B cell (primary cell): ENCODE data around the gene RAP1GDS1. TPM values are rescaled to one million over a fixed set of nuclear protein-coding genes. Genes with fewer than 3 reads are reported as not detected.

Experiments
- ATAC-seq: fragments of 200-7000 bp; cut with Tn5 transposase; one replicate; pipeline ENCODE4 v1.10.0; 2021; ENCODE audit warnings: low read depth, mild to moderate bottlenecking, moderate number of reproducible peaks, moderate library complexity
- CTCF ChIA-PET: fragments of 350-600 bp; sonication (Branson Sonifier 250); formaldehyde crosslinking; loops from one replicate; lab custom pipeline; 2021; ENCODE audit warnings: antibody characterized with exemption, inconsistent platforms; lab: Charles Lee
- POLR2A ChIA-PET: fragments of 350-600 bp; sonication (Branson Sonifier 250); formaldehyde crosslinking; loops from one replicate; lab custom pipeline; 2021; ENCODE audit warnings: antibody characterized with exemption; lab: Charles Lee
- DNase-seq: peaks from one replicate; pipeline ENCODE4 v3.0.0; 2013
- H2AFZ ChIP-seq: 2 replicates; pipeline ENCODE4 v1.6.1; 2012; ENCODE audit warnings: mild to moderate bottlenecking, low read depth, low read length; ENCODE audit not compliant: insufficient read depth, poor library complexity, severe bottlenecking
- H3K27ac ChIP-seq, 2 donors: 1 replicate in 1 of 2; 2 replicates in 1 of 2; pipeline ENCODE4 v1.5.1; 2012 to 2013; ENCODE audit warnings: low read length in 2 of 2, mild to moderate bottlenecking in 2 of 2, moderate library complexity in 1 of 2
- H3K27me3 ChIP-seq, 4 experiments: fragments of 200-600 bp in 1 of 4; sonication (generic) in 1 of 4; replicated peaks in 1 of 4; 1 replicate in 2 of 4; 2 replicates in 2 of 4; pipeline versions ENCODE4 v1.6.1 to v1.7.0; 2013 to 2016; ENCODE audit warnings: low read length in 3 of 4, mild to moderate bottlenecking in 2 of 4, mixed read lengths in 1 of 4, moderate library complexity in 1 of 4; ENCODE audit not compliant: insufficient read depth in 4 of 4, control insufficient read depth in 3 of 4; ENCODE audit errors: control extremely low read depth in 1 of 4
- H3K36me3 ChIP-seq, 2 experiments: replicated peaks in 1 of 2; 1 replicate in 1 of 2; 2 replicates in 1 of 2; pipeline versions ENCODE4 v1.6.1 to v1.7.1; 2013; ENCODE audit warnings: low read length in 1 of 2; ENCODE audit not compliant: insufficient read depth in 2 of 2, control insufficient read depth in 1 of 2; ENCODE audit errors: control extremely low read depth in 1 of 2, extremely low read depth in 1 of 2
- H3K4me1 ChIP-seq, 2 donors: fragments of 200-600 bp in 1 of 2; sonication (generic) in 1 of 2; 1 replicate in 1 of 2; 2 replicates in 1 of 2; pipeline versions ENCODE4 v1.5.1 to v1.6.1; 2013 to 2017; ENCODE audit warnings: low read length in 2 of 2; ENCODE audit not compliant: control insufficient read depth in 2 of 2, insufficient read depth in 2 of 2
- H3K4me2 ChIP-seq: replicated peaks from 2 replicates; pipeline ENCODE3; 2012; ENCODE audit warnings: mild to moderate bottlenecking, low read depth, low read length; ENCODE audit not compliant: poor library complexity, severe bottlenecking
- H3K4me3 ChIP-seq, 5 experiments: fragments of 200-600 bp in 1 of 5; sonication (generic) in 1 of 5; 1 replicate in 3 of 5; 2 replicates in 2 of 5; pipeline versions ENCODE4 v1.5.1 to v1.7.0; 2011 to 2016; ENCODE audit warnings: low read length in 4 of 5, mild to moderate bottlenecking in 4 of 5, low read depth in 2 of 5, control low read depth in 1 of 5, moderate library complexity in 1 of 5; ENCODE audit not compliant: insufficient read depth in 1 of 5; ENCODE audit errors: control extremely low read depth in 1 of 5, extremely low read depth in 1 of 5
- H3K79me2 ChIP-seq: fragments of 200-600 bp; sonication (generic); one replicate; pipeline ENCODE4 v1.6.0; 2016; ENCODE audit warnings: low read length; ENCODE audit not compliant: control insufficient read depth, insufficient read depth
- H3K9ac ChIP-seq: fragments of 200-600 bp; sonication (generic); 2 replicates; pipeline ENCODE4 v1.6.1; 2017; ENCODE audit warnings: mild to moderate bottlenecking, low read length, moderate library complexity
- H3K9me3 ChIP-seq, 3 donors: one replicate each; pipeline versions ENCODE4 v1.6.1 to v1.7.1; 2013; ENCODE audit warnings: low read length in 2 of 3; ENCODE audit not compliant: control insufficient read depth in 2 of 3, insufficient read depth in 1 of 3; ENCODE audit errors: control extremely low read depth in 1 of 3
- H4K20me1 ChIP-seq: 2 replicates; pipeline ENCODE4 v1.6.0; 2012; ENCODE audit warnings: mild to moderate bottlenecking, low read length; ENCODE audit not compliant: insufficient read depth, control insufficient read depth, poor library complexity, severe bottlenecking
- H3K27ac Mint-ChIP-seq: one replicate; pipeline ENCODE4 v1.8.0; 2021; ENCODE audit warnings: mixed read lengths
- H3K27me3 Mint-ChIP-seq: one replicate; pipeline ENCODE4 v1.8.0; 2021; ENCODE audit warnings: mixed read lengths
- H3K4me1 Mint-ChIP-seq: one replicate; pipeline ENCODE4 v1.8.0; 2021; ENCODE audit warnings: mixed read lengths
- H3K4me3 Mint-ChIP-seq: one replicate; pipeline ENCODE4 v1.8.0; 2021; ENCODE audit warnings: mixed read lengths
- H3K9me3 Mint-ChIP-seq: one replicate; pipeline ENCODE4 v1.8.0; 2022; ENCODE audit warnings: mixed read lengths; ENCODE audit not compliant: insufficient read depth
- EZH2 ChIP-seq: IDR thresholded peaks from 2 replicates; pipeline ENCODE4 v1.6.1; 2012; ENCODE audit warnings: borderline replicate concordance, low read depth, mild to moderate bottlenecking, moderate library complexity, low read length; ENCODE audit not compliant: insufficient read depth, poor library complexity, severe bottlenecking
- WGBS: methylation state at CpG from one replicate; pipeline ENCODE4 v1.1.5; 2013; ENCODE audit warnings: missing lambda C conversion rate; ENCODE audit not compliant: insufficient coverage; 5-methylcytosine and 5-hydroxymethylcytosine counted together
- intact Hi-C: fragments of 100-400 bp; cut with micrococcal nuclease; formaldehyde crosslinking; loops from one replicate; pipeline ENCODE4 v1.10.0; 2022
- polyA plus RNA-seq: library from polyadenylated mRNA; depleted of rRNA; stranded (reverse); fragments of >200 nt; gene quantifications from 2 replicates; pipeline ENCODE4 v1.2.3, GENCODE V29; 2012
- total RNA-seq, 2 donors: library from RNA; stranded (reverse); fragments of 120-200 nt in 1 of 2; gene quantifications; 1 replicate in 1 of 2; 2 replicates in 1 of 2; pipeline versions ENCODE4 v1.2.3 to v1.2.4, GENCODE V29; 2013 to 2022
- TF ChIP-seq, protein P1 (sequence below): fragments of 200-600 bp; IDR thresholded peaks from one replicate; pipeline ENCODE4 v1.8.0; 2022; ENCODE audit warnings: antibody characterized with exemption, mild to moderate bottlenecking

RAP1GDS1 gene
- total and polyA plus RNA-seq, 2 donors (not counting 1 experiment from before 2014, with no cell fraction given), result 23.6 to 66.3 TPM

DNA sequence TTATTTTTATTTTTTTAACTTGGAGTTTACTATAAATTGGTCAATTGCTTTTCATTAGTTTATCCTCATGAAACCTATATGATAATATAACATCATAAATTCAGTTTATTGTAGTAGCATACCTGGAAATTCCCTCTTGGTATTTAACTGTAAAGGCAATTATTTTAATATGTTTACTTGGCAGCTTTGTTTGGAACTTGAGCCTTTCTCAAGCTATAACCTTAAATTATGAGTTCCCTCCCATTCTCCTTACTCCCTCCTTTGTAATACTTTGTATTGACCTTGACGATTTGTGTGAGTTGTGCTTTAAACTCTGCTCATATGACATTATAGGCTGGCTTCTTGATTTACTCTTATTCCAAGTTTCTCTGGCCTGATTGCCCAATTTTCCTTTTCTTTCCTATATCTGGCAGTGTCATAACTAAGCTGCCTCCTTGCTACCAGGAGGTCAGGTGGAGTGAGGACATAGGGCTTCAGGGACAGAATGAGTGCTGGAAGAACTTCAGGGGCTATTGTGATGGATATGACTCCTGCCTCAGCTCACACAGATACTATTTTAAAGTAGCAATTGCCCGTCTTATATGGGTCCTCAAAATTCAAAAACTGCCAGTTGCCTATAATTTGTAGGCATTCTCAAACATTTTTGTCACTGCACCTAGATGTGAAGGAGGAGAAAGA lies 77.7 kb downstream of the RAP1GDS1 start:
- Histone ChIP-seq H3K4me2 (no peak overlapping the region), H2AFZ (no peak overlapping the region), H3K27me3 (no peaks in the 10 kb centered on the region), H3K4me3 (no peak overlapping the region), H4K20me1 (peaks cover 3% of the 10 kb centered on the region), H3K36me3 (peaks cover 2 to 3% of the 10 kb centered on the region in 2 experiments), H3K4me1 (peaks cover 4 to 6% of the 10 kb centered on the region in 2 donors), H3K9me3 (peaks cover 0 to 6% (median 5%) of the 10 kb centered on the region in 3 donors), H3K9ac (no peak overlapping the region), H3K79me2 (peaks cover 37% of the 10 kb centered on the region), H3K27ac (no peak overlapping the region)
- Mint-ChIP-seq H3K27me3 (no peaks in the 10 kb centered on the region), H3K9me3 (peaks cover 2% of the 10 kb centered on the region), H3K27ac (no peak overlapping the region), H3K4me3 (no peak overlapping the region), H3K4me1 (peaks cover 17% of the 10 kb centered on the region)
- DNase-seq (no peak), ATAC-seq (no peak)
- no CpG with 5 or more reads among the region's 2 CpGs for WGBS
- TF ChIP-seq, protein P1, sequence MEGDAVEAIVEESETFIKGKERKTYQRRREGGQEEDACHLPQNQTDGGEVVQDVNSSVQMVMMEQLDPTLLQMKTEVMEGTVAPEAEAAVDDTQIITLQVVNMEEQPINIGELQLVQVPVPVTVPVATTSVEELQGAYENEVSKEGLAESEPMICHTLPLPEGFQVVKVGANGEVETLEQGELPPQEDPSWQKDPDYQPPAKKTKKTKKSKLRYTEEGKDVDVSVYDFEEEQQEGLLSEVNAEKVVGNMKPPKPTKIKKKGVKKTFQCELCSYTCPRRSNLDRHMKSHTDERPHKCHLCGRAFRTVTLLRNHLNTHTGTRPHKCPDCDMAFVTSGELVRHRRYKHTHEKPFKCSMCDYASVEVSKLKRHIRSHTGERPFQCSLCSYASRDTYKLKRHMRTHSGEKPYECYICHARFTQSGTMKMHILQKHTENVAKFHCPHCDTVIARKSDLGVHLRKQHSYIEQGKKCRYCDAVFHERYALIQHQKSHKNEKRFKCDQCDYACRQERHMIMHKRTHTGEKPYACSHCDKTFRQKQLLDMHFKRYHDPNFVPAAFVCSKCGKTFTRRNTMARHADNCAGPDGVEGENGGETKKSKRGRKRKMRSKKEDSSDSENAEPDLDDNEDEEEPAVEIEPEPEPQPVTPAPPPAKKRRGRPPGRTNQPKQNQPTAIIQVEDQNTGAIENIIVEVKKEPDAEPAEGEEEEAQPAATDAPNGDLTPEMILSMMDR, result no peak
- no peak for TF ChIP-seq EZH2
- CTCF ChIA-PET, result interaction anchor here (1.1 kb wide), 1 partner anchor 78 kb away, joined by 4 read pairs; no protein-coding TSS in a partner anchor
- POLR2A ChIA-PET, result no interaction called here
- intact Hi-C loops, result no loop called here

DNA sequence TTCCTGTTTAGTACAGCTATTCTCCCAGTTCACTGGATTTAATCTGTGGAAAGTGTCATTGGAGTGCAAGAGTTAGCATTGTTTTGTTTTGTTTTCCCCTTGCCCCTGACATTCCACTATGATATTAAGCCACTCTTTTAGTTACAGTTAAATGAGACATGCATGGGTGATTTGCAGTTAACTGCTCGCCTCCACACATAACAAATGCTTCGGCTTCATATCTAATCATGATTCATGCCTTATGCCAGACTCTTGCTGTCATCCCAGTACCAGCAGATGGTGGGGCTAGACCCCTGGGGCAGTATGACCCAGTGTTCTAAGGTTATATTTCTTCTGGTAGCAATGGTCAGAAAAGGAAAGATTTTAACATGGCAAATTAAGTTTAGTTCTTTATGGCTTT lies 80.1 kb downstream of the RAP1GDS1 start:
- H3K9me3 Mint-ChIP-seq, result no peaks in the 10 kb centered on the region
- no peaks in the 10 kb centered on the region for H3K27me3 Mint-ChIP-seq
- H2AFZ ChIP-seq, result no peak overlapping the region
- intact Hi-C loops, result loop anchor here (5.0 to 10.0 kb wide), 2 partner anchors 41 to 47 kb away; no protein-coding TSS in a partner anchor
- ATAC-seq (no peak), DNase-seq (no peak)
- H3K27me3 ChIP-seq, result no peaks in the 10 kb centered on the region
- H3K4me1 Mint-ChIP-seq, result peaks cover 17% of the 10 kb centered on the region
- peak overlapping the region; percentile 62 for H3K27ac Mint-ChIP-seq
- H3K4me3 Mint-ChIP-seq, result no peak overlapping the region
- POLR2A ChIA-PET, result no interaction called here
- peak overlapping the region; percentile 7 for H3K4me2 ChIP-seq
- H3K4me3 ChIP-seq, result no peak overlapping the region
- H3K9ac ChIP-seq, result no peak overlapping the region
- no peak for TF ChIP-seq EZH2
- TF ChIP-seq, protein P1, result no peak
- peaks cover 24% of the 10 kb centered on the region for H3K79me2 ChIP-seq
- peaks cover 6 to 7% of the 10 kb centered on the region in 2 experiments for H3K36me3 ChIP-seq
- peaks cover 0 to 3% (median 0%) of the 10 kb centered on the region in 3 donors for H3K9me3 ChIP-seq
- no CpG with 5 or more reads among the region's 2 CpGs for WGBS
- H3K4me1 ChIP-seq, result peaks cover 4 to 6% of the 10 kb centered on the region in 2 donors
- CTCF ChIA-PET, result no interaction called here
- no peak overlapping the region for H3K27ac ChIP-seq
- peaks cover 3% of the 10 kb centered on the region for H4K20me1 ChIP-seq
